ENCODE data around the gene ZNF521. TPM values are rescaled to one million over a fixed set of nuclear protein-coding genes. Genes with fewer than 3 reads are reported as not detected.

ZNF521 gene
- polyA plus RNA-seq, 1 donor: 9.3 TPM

GRCh38 chr18:25132786-25133496 is 219.0 kb downstream of the ZNF521 start:
- Histone ChIP-seq H3K27me3 (ENCODE audit: control insufficient read depth, insufficient read depth, low read length) (no peaks in the 10 kb centered on the region), H3K27ac (ENCODE audit: low read length) (no peak overlapping the region), H3K9me3 (ENCODE audit: control insufficient read depth, low read depth, low read length) (no peaks in the 10 kb centered on the region), H3K36me3 (ENCODE audit: control insufficient read depth, insufficient read depth, low read length) (no peaks in the 10 kb centered on the region), H3K4me1 (ENCODE audit: control insufficient read depth, insufficient read depth, low read length) (no peaks in the 10 kb centered on the region), H3K4me3 (ENCODE audit: low read length) (no peak overlapping the region)
- WGBS (ENCODE audit: insufficient coverage, low lambda C conversion rate): 100% methylated on average over 1 of the region's 10 CpGs
- DNase-seq: no peak

DNA sequence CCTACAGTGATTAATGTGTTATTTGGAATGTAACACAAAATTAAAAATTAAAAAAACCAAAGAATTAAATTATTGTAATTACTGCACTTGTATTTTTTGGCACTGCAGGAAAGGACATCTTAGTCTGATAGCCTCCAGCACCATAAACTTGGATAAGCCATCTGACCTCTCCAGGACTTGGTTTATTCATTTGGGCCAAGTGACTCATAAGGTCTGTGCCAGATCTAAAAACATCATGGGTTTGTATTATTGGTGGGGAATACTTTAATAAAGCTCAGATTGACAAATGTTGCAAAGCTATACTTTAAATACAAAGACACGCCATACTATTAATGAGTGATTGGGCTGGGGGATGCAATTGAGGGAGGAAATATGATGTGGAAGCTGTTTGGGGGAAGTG is 225.2 kb downstream of the ZNF521 start:
- no CpG with 5 or more reads among the region's 1 CpG for WGBS (ENCODE audit: insufficient coverage, low lambda C conversion rate)

GRCh38 chr18:25125680-25126079 is 226.3 kb downstream of the ZNF521 start:
- Histone ChIP-seq H3K4me3 (ENCODE audit: low read length) (no peak overlapping the region), H3K4me1 (ENCODE audit: control insufficient read depth, insufficient read depth, low read length) (no peaks in the 10 kb centered on the region), H3K27ac (ENCODE audit: low read length) (no peak overlapping the region), H3K27me3 (ENCODE audit: control insufficient read depth, insufficient read depth, low read length) (no peaks in the 10 kb centered on the region), H3K9me3 (ENCODE audit: control insufficient read depth, low read depth, low read length) (no peaks in the 10 kb centered on the region), H3K36me3 (ENCODE audit: control insufficient read depth, insufficient read depth, low read length) (no peaks in the 10 kb centered on the region)
- WGBS (ENCODE audit: insufficient coverage, low lambda C conversion rate): no CpG with 5 or more reads among the region's 1 CpG
- no peak for DNase-seq

More for the DNA sequence above, 225.2 kb downstream of the ZNF521 start:
- Histone ChIP-seq H3K9me3 (ENCODE audit: control insufficient read depth, low read depth, low read length) (no peaks in the 10 kb centered on the region), H3K4me1 (ENCODE audit: control insufficient read depth, insufficient read depth, low read length) (no peaks in the 10 kb centered on the region), H3K27me3 (ENCODE audit: control insufficient read depth, insufficient read depth, low read length) (no peaks in the 10 kb centered on the region), H3K36me3 (ENCODE audit: control insufficient read depth, insufficient read depth, low read length) (no peaks in the 10 kb centered on the region), H3K27ac (ENCODE audit: low read length) (no peak overlapping the region), H3K4me3 (ENCODE audit: low read length) (no peak overlapping the region)
- no peak for DNase-seq

- no peaks in the 10 kb centered on the region for H3K9me3 ChIP-seq (ENCODE audit: control insufficient read depth, low read depth, low read length)
- H3K4me1 ChIP-seq (ENCODE audit: control insufficient read depth, insufficient read depth, low read length): no peaks in the 10 kb centered on the region
- DNase-seq: no peak
- H3K27ac ChIP-seq (ENCODE audit: low read length): no peak overlapping the region
- no peaks in the 10 kb centered on the region for H3K27me3 ChIP-seq (ENCODE audit: control insufficient read depth, insufficient read depth, low read length)
- no peak overlapping the region for H3K4me3 ChIP-seq (ENCODE audit: low read length)
- H3K36me3 ChIP-seq (ENCODE audit: control insufficient read depth, insufficient read depth, low read length): no peaks in the 10 kb centered on the region
- 96% methylated on average over 3 of the region's 6 CpGs for WGBS (ENCODE audit: insufficient coverage, low lambda C conversion rate)
Measured at GRCh38 chr18:25123438-25124232, 228.3 kb downstream of the ZNF521 start.

- WGBS (ENCODE audit: insufficient coverage, low lambda C conversion rate): no CpG with 5 or more reads among the region's 2 CpGs
- Histone ChIP-seq H3K4me1 (ENCODE audit: control insufficient read depth, insufficient read depth, low read length) (no peaks in the 10 kb centered on the region), H3K27me3 (ENCODE audit: control insufficient read depth, insufficient read depth, low read length) (no peaks in the 10 kb centered on the region), H3K4me3 (ENCODE audit: low read length) (no peak overlapping the region), H3K9me3 (ENCODE audit: control insufficient read depth, low read depth, low read length) (peaks cover 6% of the 10 kb centered on the region), H3K27ac (ENCODE audit: low read length) (no peak overlapping the region), H3K36me3 (ENCODE audit: control insufficient read depth, insufficient read depth, low read length) (no peaks in the 10 kb centered on the region)
- DNase-seq: no peak
Measured at GRCh38 chr18:25121442-25121841, 230.5 kb downstream of the ZNF521 start.

DNA sequence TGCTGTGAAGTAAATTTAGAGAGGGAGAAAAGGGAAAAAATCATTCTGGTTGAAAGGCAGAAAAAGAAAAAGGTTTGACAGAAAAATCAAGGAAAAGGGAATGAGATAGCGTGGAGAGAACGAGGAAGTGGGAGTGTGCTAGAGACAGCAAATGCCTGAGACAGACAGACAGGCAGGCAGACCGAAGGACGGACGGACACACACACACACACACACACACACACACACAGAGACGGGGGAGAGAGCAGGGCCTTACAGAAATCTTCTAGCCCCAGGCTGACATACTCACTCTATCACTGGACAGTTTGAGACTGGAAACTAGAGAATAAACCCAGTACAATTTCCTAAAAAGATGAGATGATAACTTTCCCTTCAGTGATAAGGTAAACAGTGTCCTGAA is 238.4 kb downstream of the ZNF521 start:
- no peaks in the 10 kb centered on the region for H3K36me3 ChIP-seq (ENCODE audit: control insufficient read depth, insufficient read depth, low read length)
- no peaks in the 10 kb centered on the region for H3K27me3 ChIP-seq (ENCODE audit: control insufficient read depth, insufficient read depth, low read length)
- DNase-seq: no peak
- H3K4me1 ChIP-seq (ENCODE audit: control insufficient read depth, insufficient read depth, low read length): no peaks in the 10 kb centered on the region
- no peak overlapping the region for H3K27ac ChIP-seq (ENCODE audit: low read length)
- H3K4me3 ChIP-seq (ENCODE audit: low read length): no peak overlapping the region
- 75% methylated on average over 2 of the region's 6 CpGs for WGBS (ENCODE audit: insufficient coverage, low lambda C conversion rate)
- peaks cover 6% of the 10 kb centered on the region for H3K9me3 ChIP-seq (ENCODE audit: control insufficient read depth, low read depth, low read length)

DNA sequence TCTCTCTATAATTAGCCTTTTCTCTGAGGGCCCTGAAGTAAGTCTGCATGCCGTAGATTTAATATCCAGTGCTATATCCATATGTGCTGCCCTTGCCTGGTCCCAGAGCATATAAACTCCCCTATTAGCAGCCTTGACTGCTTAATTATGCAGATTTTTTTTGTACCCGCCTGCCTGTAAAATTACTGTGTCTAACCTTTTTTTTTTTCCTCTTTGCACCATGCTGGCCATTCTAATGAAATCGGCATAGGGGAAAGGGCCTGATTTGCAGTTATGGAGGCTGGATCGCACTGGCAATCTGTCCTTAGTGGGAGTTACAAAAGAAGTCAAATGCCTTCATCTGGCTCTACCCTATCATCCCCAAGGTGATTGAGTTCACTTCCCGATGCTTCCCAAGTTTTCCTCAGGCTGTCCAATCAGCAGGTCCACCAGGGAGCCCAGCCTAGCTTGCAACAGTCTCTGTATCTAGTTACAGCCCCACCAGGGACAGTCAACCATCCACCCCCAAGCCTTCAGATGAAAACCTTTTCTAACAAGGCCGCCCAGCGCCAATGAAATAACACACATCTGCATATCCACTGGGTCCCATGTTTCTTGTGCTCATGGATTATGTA is 239.0 kb downstream of the ZNF521 start:
- DNase-seq: no peak
- no peaks in the 10 kb centered on the region for H3K4me1 ChIP-seq (ENCODE audit: control insufficient read depth, insufficient read depth, low read length)
- no peak overlapping the region for H3K27ac ChIP-seq (ENCODE audit: low read length)
- H3K9me3 ChIP-seq (ENCODE audit: control insufficient read depth, low read depth, low read length): peaks cover 5% of the 10 kb centered on the region
- 100% methylated on average over 1 of the region's 7 CpGs for WGBS (ENCODE audit: insufficient coverage, low lambda C conversion rate)
- no peak overlapping the region for H3K4me3 ChIP-seq (ENCODE audit: low read length)
- H3K36me3 ChIP-seq (ENCODE audit: control insufficient read depth, insufficient read depth, low read length): no peaks in the 10 kb centered on the region
- no peaks in the 10 kb centered on the region for H3K27me3 ChIP-seq (ENCODE audit: control insufficient read depth, insufficient read depth, low read length)

- no peaks in the 10 kb centered on the region for H3K9me3 ChIP-seq (ENCODE audit: control insufficient read depth, low read depth, low read length)
- H3K27me3 ChIP-seq (ENCODE audit: control insufficient read depth, insufficient read depth, low read length): no peaks in the 10 kb centered on the region
- H3K4me3 ChIP-seq (ENCODE audit: low read length): no peak overlapping the region
- no peaks in the 10 kb centered on the region for H3K36me3 ChIP-seq (ENCODE audit: control insufficient read depth, insufficient read depth, low read length)
- H3K27ac ChIP-seq (ENCODE audit: low read length): no peak overlapping the region
- 100% methylated on average over 1 of the region's 13 CpGs for WGBS (ENCODE audit: insufficient coverage, low lambda C conversion rate)
- no peaks in the 10 kb centered on the region for H3K4me1 ChIP-seq (ENCODE audit: control insufficient read depth, insufficient read depth, low read length)
- no peak for DNase-seq
Measured at GRCh38 chr18:25111377-25112288, 240.3 kb downstream of the ZNF521 start.

DNA sequence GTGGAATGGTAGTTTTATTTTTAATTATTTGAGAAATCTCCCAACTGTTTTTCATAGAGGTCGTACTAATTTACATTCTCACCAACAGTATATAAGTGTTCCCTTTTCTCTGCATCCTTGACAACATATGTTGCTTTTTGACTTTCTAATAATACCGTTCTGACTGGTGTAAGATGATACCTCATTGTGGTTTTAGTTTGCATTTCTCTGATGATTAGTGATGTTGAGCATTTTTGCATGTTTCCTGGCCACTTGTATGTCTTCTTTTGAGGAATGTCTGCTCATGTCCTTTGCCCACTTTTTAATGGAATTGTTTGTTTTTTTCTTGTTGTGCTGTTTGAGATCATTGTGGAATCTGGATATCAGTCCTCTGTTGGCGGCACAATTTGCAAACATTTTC is 242.5 kb downstream of the ZNF521 start:
- no peak overlapping the region for H3K4me3 ChIP-seq (ENCODE audit: low read length)
- no peaks in the 10 kb centered on the region for H3K4me1 ChIP-seq (ENCODE audit: control insufficient read depth, insufficient read depth, low read length)
- H3K36me3 ChIP-seq (ENCODE audit: control insufficient read depth, insufficient read depth, low read length): no peaks in the 10 kb centered on the region
- no peak for DNase-seq
- no peaks in the 10 kb centered on the region for H3K27me3 ChIP-seq (ENCODE audit: control insufficient read depth, insufficient read depth, low read length)
- H3K9me3 ChIP-seq (ENCODE audit: control insufficient read depth, low read depth, low read length): no peaks in the 10 kb centered on the region
- no CpG with 5 or more reads among the region's 3 CpGs for WGBS (ENCODE audit: insufficient coverage, low lambda C conversion rate)
- H3K27ac ChIP-seq (ENCODE audit: low read length): no peak overlapping the region
